ENCODE results near the gene RHBDL2.

GRCh38 chr1:38859561-38860453, 81.8 kb downstream of the RHBDL2 start, which contains the start of gene RRAGC:
- peak; percentile 14 for TF ChIP-seq EP300 (IDR thresholded peaks at IDR 0.05)
- TF ChIP-seq POLR2A (IDR thresholded peaks at IDR 0.05; ENCODE audit: low read depth), result no peak
